Right lobe of liver (tissue), 6 donors: ENCODE results near the gene JAKMIP1. TPM values are rescaled to one million over a fixed set of nuclear protein-coding genes. Genes with fewer than 3 reads are reported as not detected.

Experiments
- ATAC-seq, 4 donors: fragments of 200-7000 bp; cut with Tn5 transposase; one replicate each; pipeline ENCODE4 v1.9.1; 2020; ENCODE audit warnings: mild to moderate bottlenecking in 4 of 4, moderate library complexity in 4 of 4
- DNase-seq, 3 donors: peaks; one replicate each; pipeline ENCODE4 v3.0.0-alpha.2; 2020
- H3K27ac ChIP-seq, 3 donors: fragments of 200-600 bp; one replicate each; pipeline ENCODE4 v1.8.0; 2022
- H3K27me3 ChIP-seq, 2 donors: fragments of 200-600 bp; one replicate each; pipeline ENCODE4 v1.8.0; 2022
- H3K36me3 ChIP-seq, 4 donors: fragments of 200-600 bp; sonication (generic) in 1 of 4; one replicate each; pipeline versions ENCODE4 v1.5.1 to v1.8.0; 2017 to 2022; ENCODE audit warnings: control low read depth in 1 of 4
- H3K4me1 ChIP-seq, 4 donors: fragments of 200-600 bp; sonication (generic) in 1 of 4; one replicate each; pipeline versions ENCODE4 v1.5.1 to v1.8.0; 2017 to 2022; ENCODE audit warnings: control low read depth in 1 of 4
- H3K4me3 ChIP-seq, 3 donors: fragments of 200-600 bp; one replicate each; pipeline ENCODE4 v1.8.0; 2022
- H3K9me3 ChIP-seq, 4 donors: fragments of 200-600 bp; sonication (generic) in 1 of 4; one replicate each; pipeline versions ENCODE4 v1.5.1 to v1.8.0; 2017 to 2022; ENCODE audit warnings: control low read depth in 1 of 4
- POLR2A ChIP-seq: fragments of 450-650 bp; IDR thresholded peaks from one replicate; pipeline ENCODE4 v1.6.1; 2017; ENCODE audit warnings: antibody characterized with exemption, mild to moderate bottlenecking
- WGBS: methylation state at CpG from one replicate; pipeline ENCODE4 v1.1.6; 2018; ENCODE audit warnings: low coverage, low lambda C conversion rate; ENCODE audit not compliant: insufficient coverage; ENCODE audit errors: missing lambda C conversion rate; 5-methylcytosine and 5-hydroxymethylcytosine counted together
- intact Hi-C, 2 donors: fragments of 100-400 bp; cut with DNase I; formaldehyde crosslinking; loops; one replicate each; pipeline versions ENCODE4 v1.11.2 to v1.14.1; 2022
- total RNA-seq, 6 experiments: library from RNA; depleted of rRNA in 2 of 6; stranded (reverse); fragments of >200 nt in 2 of 6; fragmentation: NEBNext Ultra II Directional in 3 of 6; extraction: Animal tissue kit (Norgen Biotek cat#: 25700) in 3 of 6; gene quantifications; one replicate each; pipeline versions ENCODE4 v1.1.0 to v1.2.4, GENCODE V29; 2016 to 2023
- TF ChIP-seq, protein P1 (sequence below), 4 donors: fragments of 200-600 bp in 3 of 4; fragments of 450-650 bp in 1 of 4; IDR thresholded peaks; one replicate each; pipeline versions ENCODE4 v1.5.1 to v1.8.0; 2016 to 2022; ENCODE audit warnings: antibody characterized with exemption in 4 of 4, mild to moderate bottlenecking in 2 of 4
- donor health status: DM: no; HTN: yes; CAD: no.
- donor health status: DM: no; HTN: no; CAD: no.
- donor health status: DM: no; HTN: no; CAD: no.
- donor health status: DM: no; HTN: yes; CAD: no.
- donor health status: DM: no; HTN: yes; CAD: no.

JAKMIP1 gene
- total RNA-seq, 6 experiments from 2014 or later: 0.12 TPM; not detected in 5

DNA sequence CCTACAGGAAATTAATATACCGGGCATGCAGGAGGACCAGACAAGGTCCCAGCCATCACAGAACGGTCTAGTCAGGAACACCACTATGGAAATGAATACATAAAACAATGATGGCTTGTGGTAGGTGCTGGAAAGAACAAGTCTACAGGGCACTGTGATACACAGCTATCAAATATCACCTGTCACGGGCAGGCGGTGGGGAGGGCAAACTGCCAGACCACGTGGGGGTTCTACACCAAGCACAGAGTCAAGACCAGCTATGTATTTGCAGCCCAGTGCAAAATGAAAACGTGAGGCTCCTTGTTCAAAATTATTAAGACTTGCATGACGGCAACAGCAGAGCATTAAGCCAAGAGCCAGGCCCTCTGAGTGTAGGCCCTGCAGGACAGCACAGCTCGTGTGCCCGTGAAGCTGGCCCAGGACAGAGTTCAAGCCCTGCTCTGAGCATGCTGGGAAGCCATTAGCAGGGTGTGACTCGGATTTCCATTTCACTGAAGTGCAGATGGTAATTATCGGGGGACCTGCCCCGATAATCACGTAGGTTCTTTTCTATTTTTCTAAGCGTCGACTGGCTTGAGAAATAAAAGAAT is 83.6 kb downstream of the JAKMIP1 start:
- intact Hi-C loops: no loop called here
- no peaks in the 10 kb centered on the region for H3K36me3 ChIP-seq
- no peak for TF ChIP-seq POLR2A
- TF ChIP-seq, protein P1, sequence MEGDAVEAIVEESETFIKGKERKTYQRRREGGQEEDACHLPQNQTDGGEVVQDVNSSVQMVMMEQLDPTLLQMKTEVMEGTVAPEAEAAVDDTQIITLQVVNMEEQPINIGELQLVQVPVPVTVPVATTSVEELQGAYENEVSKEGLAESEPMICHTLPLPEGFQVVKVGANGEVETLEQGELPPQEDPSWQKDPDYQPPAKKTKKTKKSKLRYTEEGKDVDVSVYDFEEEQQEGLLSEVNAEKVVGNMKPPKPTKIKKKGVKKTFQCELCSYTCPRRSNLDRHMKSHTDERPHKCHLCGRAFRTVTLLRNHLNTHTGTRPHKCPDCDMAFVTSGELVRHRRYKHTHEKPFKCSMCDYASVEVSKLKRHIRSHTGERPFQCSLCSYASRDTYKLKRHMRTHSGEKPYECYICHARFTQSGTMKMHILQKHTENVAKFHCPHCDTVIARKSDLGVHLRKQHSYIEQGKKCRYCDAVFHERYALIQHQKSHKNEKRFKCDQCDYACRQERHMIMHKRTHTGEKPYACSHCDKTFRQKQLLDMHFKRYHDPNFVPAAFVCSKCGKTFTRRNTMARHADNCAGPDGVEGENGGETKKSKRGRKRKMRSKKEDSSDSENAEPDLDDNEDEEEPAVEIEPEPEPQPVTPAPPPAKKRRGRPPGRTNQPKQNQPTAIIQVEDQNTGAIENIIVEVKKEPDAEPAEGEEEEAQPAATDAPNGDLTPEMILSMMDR (IDR thresholded peaks at IDR 0.05): no peak
- no peaks in the 10 kb centered on the region for H3K9me3 ChIP-seq
- H3K4me1 ChIP-seq: no peaks in the 10 kb centered on the region
- H3K27ac ChIP-seq: no peak overlapping the region
- no peak for DNase-seq
- no peak for ATAC-seq
- 33% methylated on average over 15 of the region's 15 CpGs for WGBS
- no peaks in the 10 kb centered on the region for H3K27me3 ChIP-seq
- no peak overlapping the region for H3K4me3 ChIP-seq

DNA sequence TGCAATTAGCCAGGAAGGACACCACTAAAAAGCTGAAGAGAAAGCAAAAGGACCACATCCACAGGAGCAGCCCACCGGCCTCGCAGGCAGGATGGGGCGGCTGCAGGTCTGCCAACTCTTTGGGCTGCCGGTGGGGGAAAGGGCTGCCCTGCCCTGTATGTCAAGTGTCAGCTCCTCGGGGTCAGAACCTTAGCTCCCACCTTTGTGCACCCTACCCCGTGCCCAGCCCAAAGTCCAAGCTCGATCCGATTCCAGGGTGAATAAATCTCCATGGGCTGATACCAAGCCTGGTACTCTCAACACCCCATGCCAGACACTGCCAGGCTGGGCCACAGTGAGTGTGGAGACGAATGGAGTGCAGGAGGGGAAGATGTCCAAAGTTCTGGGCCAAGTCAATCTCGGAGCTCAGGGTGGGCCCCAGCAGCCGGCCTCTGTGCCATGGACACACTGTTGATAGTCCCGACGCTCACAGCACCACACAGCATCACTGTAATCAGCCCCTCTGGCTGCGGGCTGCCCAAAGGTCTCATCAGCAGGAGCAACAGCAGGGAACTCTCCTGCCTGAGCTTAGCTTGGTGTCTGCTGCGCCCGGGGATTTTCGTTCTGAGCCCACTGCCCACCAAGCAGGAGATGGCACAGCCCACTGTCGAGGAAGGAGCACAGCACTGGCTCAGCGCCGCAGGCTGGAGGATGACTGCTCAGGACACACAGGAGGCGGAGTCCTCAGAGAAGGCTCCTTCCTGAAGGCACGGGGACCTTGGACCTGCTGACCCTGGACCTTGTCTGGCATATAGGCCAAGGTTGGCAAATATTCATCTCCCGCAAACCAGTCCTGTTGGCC is 84.4 kb downstream of the JAKMIP1 start:
- ATAC-seq (no peak), DNase-seq (no peak)
- no peaks in the 10 kb centered on the region for H3K9me3 ChIP-seq
- no peaks in the 10 kb centered on the region for H3K4me1 ChIP-seq
- TF ChIP-seq POLR2A: no peak
- TF ChIP-seq, protein P1 (IDR thresholded peaks at IDR 0.05): no peak
- no peaks in the 10 kb centered on the region for H3K36me3 ChIP-seq
- intact Hi-C loops: no loop called here
- no peak overlapping the region for H3K4me3 ChIP-seq
- 53% methylated on average over 7 of the region's 23 CpGs for WGBS
- no peaks in the 10 kb centered on the region for H3K27me3 ChIP-seq
- no peak overlapping the region for H3K27ac ChIP-seq

DNA sequence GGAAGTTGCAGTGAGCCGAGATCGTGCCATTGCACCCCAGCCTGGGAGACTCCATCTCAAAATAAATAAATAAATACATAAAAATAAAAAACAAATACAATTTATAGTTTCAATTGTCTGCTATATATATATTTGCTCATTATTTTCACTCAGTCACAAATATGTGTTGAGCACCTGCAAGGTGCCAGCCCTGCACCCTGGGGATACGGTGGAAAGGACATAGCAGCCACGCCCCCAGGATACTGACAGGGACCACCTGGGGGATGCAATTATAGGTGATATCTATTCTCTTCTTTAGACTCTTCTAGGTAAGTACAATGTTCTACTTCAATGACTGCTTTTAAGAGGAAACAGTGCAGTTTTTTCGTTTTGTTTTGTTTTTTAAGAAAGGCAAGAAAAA is 85.0 kb downstream of the JAKMIP1 start:
- Histone ChIP-seq H3K27me3 (no peaks in the 10 kb centered on the region), H3K9me3 (no peaks in the 10 kb centered on the region), H3K36me3 (no peaks in the 10 kb centered on the region), H3K4me1 (no peaks in the 10 kb centered on the region), H3K4me3 (no peak overlapping the region), H3K27ac (no peak overlapping the region)
- intact Hi-C loops: no loop called here
- WGBS: 30% methylated on average over 5 of the region's 5 CpGs
- TF ChIP-seq, protein P1 (IDR thresholded peaks at IDR 0.05): no peak
- TF ChIP-seq POLR2A: no peak
- DNase-seq: no peak
- no peak for ATAC-seq

DNA sequence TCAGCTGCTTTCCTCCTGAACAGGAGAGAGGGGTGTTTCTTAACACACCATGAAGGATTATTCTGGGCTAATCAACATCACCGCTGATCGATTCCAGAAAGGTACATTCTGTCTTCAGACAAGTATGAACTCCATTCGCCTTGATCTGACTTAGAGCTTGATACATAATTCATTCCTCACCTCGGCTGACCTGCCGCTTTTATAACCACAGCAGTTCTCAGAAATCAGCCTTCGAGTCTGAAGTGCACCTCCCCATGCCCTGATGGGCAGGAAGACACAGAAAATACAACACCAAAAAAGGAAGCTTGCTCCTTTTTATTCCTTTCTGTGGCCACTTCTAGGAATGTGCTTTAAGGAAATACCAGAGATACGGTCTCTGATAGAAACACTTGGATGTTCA is 85.7 kb downstream of the JAKMIP1 start:
- intact Hi-C loops: no loop called here
- ATAC-seq: no peak
- no peak overlapping the region for H3K27ac ChIP-seq
- H3K4me1 ChIP-seq: no peaks in the 10 kb centered on the region
- no peak overlapping the region for H3K4me3 ChIP-seq
- no peaks in the 10 kb centered on the region for H3K36me3 ChIP-seq
- WGBS: 28% methylated on average over 7 of the region's 7 CpGs
- TF ChIP-seq, protein P1 (IDR thresholded peaks at IDR 0.05): no peak
- no peak for TF ChIP-seq POLR2A
- no peak for DNase-seq
- H3K9me3 ChIP-seq: no peaks in the 10 kb centered on the region
- no peaks in the 10 kb centered on the region for H3K27me3 ChIP-seq
